ENCODE results near the gene MCTP2. TPM values are rescaled to one million over a fixed set of nuclear protein-coding genes. Genes with fewer than 3 reads are reported as not detected.

MCTP2 gene
- total and polyA plus RNA-seq, 5 donors from 2014 or later, result 1.1 to 6.4 (median 2.8) TPM

DNA sequence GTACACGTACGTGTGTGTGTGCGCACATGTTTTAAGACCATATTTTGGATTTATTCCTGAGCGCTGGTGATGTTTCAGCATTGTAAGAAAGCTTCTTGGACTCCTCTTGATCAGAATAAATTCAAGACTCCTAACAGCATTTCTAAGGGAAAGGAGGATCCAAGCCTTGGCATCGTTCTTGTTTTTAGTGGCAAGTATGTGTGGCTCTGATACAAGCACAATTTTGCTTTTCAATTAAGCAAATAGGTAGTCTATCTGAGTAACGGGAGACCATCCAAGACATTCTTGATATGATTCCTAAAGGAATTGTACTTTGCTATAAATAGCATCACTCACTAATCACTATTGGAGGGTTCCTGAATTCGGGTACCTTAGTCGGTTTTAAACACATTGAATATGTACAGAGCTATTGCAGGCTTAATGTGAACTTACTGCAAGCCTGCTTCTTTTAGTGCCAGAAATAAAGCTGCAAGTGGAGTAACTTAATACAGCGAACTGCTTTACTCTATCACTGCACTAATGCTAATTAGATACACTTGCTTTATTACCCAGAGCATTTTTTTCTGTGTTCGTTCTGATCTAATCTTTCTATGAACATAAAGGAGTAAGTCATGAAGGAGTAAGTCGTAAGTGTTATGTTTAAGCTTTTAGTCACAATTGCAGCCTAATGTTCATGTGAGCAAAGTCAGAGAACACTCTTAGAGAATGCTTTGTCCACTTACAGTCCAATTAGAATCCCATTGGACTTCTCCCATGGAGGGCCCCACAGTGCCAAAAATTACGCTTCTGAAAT lies 186.3 kb downstream of the MCTP2 start:
- Histone ChIP-seq H3K4me3 (ENCODE audit: low read depth, low read length) (no peak overlapping the region), H3K36me3 (ENCODE audit: control insufficient read depth, insufficient read depth, low read length) (no peaks in the 10 kb centered on the region), H3K27ac (ENCODE audit: insufficient read depth, low read length, poor library complexity, severe bottlenecking) (no peak overlapping the region), H3K27me3 (ENCODE audit: control insufficient read depth, insufficient read depth, low read length) (no peaks in the 10 kb centered on the region), H3K4me1 (ENCODE audit: control insufficient read depth, insufficient read depth, low read length, poor library complexity, severe bottlenecking) (no peaks in the 10 kb centered on the region), H3K9me3 (ENCODE audit: control insufficient read depth in 2 of 2, low read length in 2 of 2) (no peaks in the 10 kb centered on the region)
- Mint-ChIP-seq H3K27ac (no peak overlapping the region), H3K4me1 (no peaks in the 10 kb centered on the region), H3K9me3 (peaks cover 0 to 3% (median 0%) of the 10 kb centered on the region in 7 donors), H3K4me3 (no peak overlapping the region), H3K27me3 (no peaks in the 10 kb centered on the region), H3K36me3 (peaks cover 10% of the 10 kb centered on the region)
- DNase-seq (no peak), ATAC-seq (ENCODE audit: low read depth in 2 of 2) (no peak)

GRCh38 chr15:94421706-94422105 lies 190.3 kb downstream of the MCTP2 start:
- Histone ChIP-seq H3K9me3 (ENCODE audit: control insufficient read depth in 2 of 2, low read length in 2 of 2) (no peaks in the 10 kb centered on the region), H3K36me3 (ENCODE audit: control insufficient read depth, insufficient read depth, low read length) (no peaks in the 10 kb centered on the region), H3K4me3 (ENCODE audit: low read depth, low read length) (no peak overlapping the region), H3K4me1 (ENCODE audit: control insufficient read depth, insufficient read depth, low read length, poor library complexity, severe bottlenecking) (no peaks in the 10 kb centered on the region), H3K27me3 (ENCODE audit: control insufficient read depth, insufficient read depth, low read length) (no peaks in the 10 kb centered on the region), H3K27ac (ENCODE audit: insufficient read depth, low read length, poor library complexity, severe bottlenecking) (no peak overlapping the region)
- H3K9me3 Mint-ChIP-seq, result peaks cover 0 to 4% (median 0%) of the 10 kb centered on the region in 7 donors
- no peak overlapping the region for H3K27ac Mint-ChIP-seq
- ATAC-seq (ENCODE audit: low read depth in 2 of 2), result no peak
- H3K4me3 Mint-ChIP-seq, result no peak overlapping the region
- DNase-seq, result no peak
- no peaks in the 10 kb centered on the region for H3K27me3 Mint-ChIP-seq
- H3K4me1 Mint-ChIP-seq, result no peaks in the 10 kb centered on the region
- H3K36me3 Mint-ChIP-seq, result no peaks in the 10 kb centered on the region

DNA sequence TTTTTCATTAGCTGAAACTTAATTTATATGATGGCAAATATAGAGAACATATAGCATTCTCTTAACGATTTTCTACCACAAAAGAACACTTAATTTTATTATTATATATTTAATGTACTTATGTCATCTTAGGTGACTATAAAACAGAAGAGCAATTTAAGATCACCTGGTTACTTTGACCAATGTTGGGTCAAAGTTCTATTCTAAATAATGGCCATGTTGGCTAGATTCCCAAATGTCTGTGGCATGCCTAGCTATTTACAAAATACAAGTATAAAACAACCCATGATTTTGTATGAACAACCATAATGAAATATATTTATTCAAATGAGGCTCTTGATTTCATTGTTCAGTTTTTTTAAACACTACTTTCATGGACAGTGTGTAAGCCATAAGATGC lies 200.9 kb downstream of the MCTP2 start:
- H3K4me3 ChIP-seq (ENCODE audit: low read depth, low read length), result no peak overlapping the region
- no peaks in the 10 kb centered on the region for H3K4me1 ChIP-seq (ENCODE audit: control insufficient read depth, insufficient read depth, low read length, poor library complexity, severe bottlenecking)
- Mint-ChIP-seq H3K36me3 (peaks cover 2% of the 10 kb centered on the region), H3K4me3 (no peak overlapping the region), H3K27me3 (no peaks in the 10 kb centered on the region), H3K4me1 (no peaks in the 10 kb centered on the region), H3K9me3 (no peaks in the 10 kb centered on the region), H3K27ac (no peak overlapping the region)
- H3K9me3 ChIP-seq (ENCODE audit: control insufficient read depth in 2 of 2, low read length in 2 of 2), result no peaks in the 10 kb centered on the region
- ATAC-seq (ENCODE audit: low read depth in 2 of 2), result no peak
- no peaks in the 10 kb centered on the region for H3K27me3 ChIP-seq (ENCODE audit: control insufficient read depth, insufficient read depth, low read length)
- no peaks in the 10 kb centered on the region for H3K36me3 ChIP-seq (ENCODE audit: control insufficient read depth, insufficient read depth, low read length)
- no peak overlapping the region for H3K27ac ChIP-seq (ENCODE audit: insufficient read depth, low read length, poor library complexity, severe bottlenecking)
- DNase-seq, result no peak

- H3K4me1 Mint-ChIP-seq, result no peaks in the 10 kb centered on the region
Measured at GRCh38 chr15:94439158-94439557, 207.8 kb downstream of the MCTP2 start.

GRCh38 chr15:94441760-94442159 lies 210.4 kb downstream of the MCTP2 start:
- no peaks in the 10 kb centered on the region for H3K9me3 ChIP-seq (ENCODE audit: control insufficient read depth in 2 of 2, low read length in 2 of 2)
- H3K4me1 Mint-ChIP-seq, result no peaks in the 10 kb centered on the region
- H3K36me3 ChIP-seq (ENCODE audit: control insufficient read depth, insufficient read depth, low read length), result no peaks in the 10 kb centered on the region
- no peak overlapping the region for H3K4me3 ChIP-seq (ENCODE audit: low read depth, low read length)
- H3K27me3 Mint-ChIP-seq, result no peaks in the 10 kb centered on the region
- no peaks in the 10 kb centered on the region for H3K27me3 ChIP-seq (ENCODE audit: control insufficient read depth, insufficient read depth, low read length)
- H3K27ac Mint-ChIP-seq, result no peak overlapping the region
- H3K9me3 Mint-ChIP-seq, result no peaks in the 10 kb centered on the region
- H3K4me3 Mint-ChIP-seq, result no peak overlapping the region
- H3K4me1 ChIP-seq (ENCODE audit: control insufficient read depth, insufficient read depth, low read length, poor library complexity, severe bottlenecking), result no peaks in the 10 kb centered on the region
- DNase-seq (no peak), ATAC-seq (ENCODE audit: low read depth in 2 of 2) (no peak)
- H3K36me3 Mint-ChIP-seq, result peaks cover 15% of the 10 kb centered on the region
- H3K27ac ChIP-seq (ENCODE audit: insufficient read depth, low read length, poor library complexity, severe bottlenecking), result no peak overlapping the region

More at GRCh38 chr15:94439158-94439557, 207.8 kb downstream of the MCTP2 start:
- Mint-ChIP-seq H3K27ac (no peak overlapping the region), H3K36me3 (peaks cover 11% of the 10 kb centered on the region), H3K4me3 (no peak overlapping the region), H3K27me3 (no peaks in the 10 kb centered on the region), H3K9me3 (no peaks in the 10 kb centered on the region)
- H3K4me1 ChIP-seq (ENCODE audit: control insufficient read depth, insufficient read depth, low read length, poor library complexity, severe bottlenecking), result no peaks in the 10 kb centered on the region
- no peaks in the 10 kb centered on the region for H3K36me3 ChIP-seq (ENCODE audit: control insufficient read depth, insufficient read depth, low read length)
- no peaks in the 10 kb centered on the region for H3K27me3 ChIP-seq (ENCODE audit: control insufficient read depth, insufficient read depth, low read length)
- no peak for ATAC-seq (ENCODE audit: low read depth in 2 of 2)
- H3K9me3 ChIP-seq (ENCODE audit: control insufficient read depth in 2 of 2, low read length in 2 of 2), result no peaks in the 10 kb centered on the region
- no peak overlapping the region for H3K4me3 ChIP-seq (ENCODE audit: low read depth, low read length)
- DNase-seq, result no peak
- H3K27ac ChIP-seq (ENCODE audit: insufficient read depth, low read length, poor library complexity, severe bottlenecking), result no peak overlapping the region

GRCh38 chr15:94442480-94442879 lies 211.1 kb downstream of the MCTP2 start:
- Histone ChIP-seq H3K4me1 (ENCODE audit: control insufficient read depth, insufficient read depth, low read length, poor library complexity, severe bottlenecking) (no peaks in the 10 kb centered on the region), H3K4me3 (ENCODE audit: low read depth, low read length) (no peak overlapping the region), H3K27ac (ENCODE audit: insufficient read depth, low read length, poor library complexity, severe bottlenecking) (no peak overlapping the region), H3K36me3 (ENCODE audit: control insufficient read depth, insufficient read depth, low read length) (no peaks in the 10 kb centered on the region), H3K27me3 (ENCODE audit: control insufficient read depth, insufficient read depth, low read length) (no peaks in the 10 kb centered on the region), H3K9me3 (ENCODE audit: control insufficient read depth in 2 of 2, low read length in 2 of 2) (no peaks in the 10 kb centered on the region)
- Mint-ChIP-seq H3K4me3 (no peak overlapping the region), H3K36me3 (peaks cover 15% of the 10 kb centered on the region), H3K4me1 (no peaks in the 10 kb centered on the region), H3K27me3 (no peaks in the 10 kb centered on the region), H3K9me3 (no peaks in the 10 kb centered on the region), H3K27ac (no peak overlapping the region)
- no peak for ATAC-seq (ENCODE audit: low read depth in 2 of 2)
- DNase-seq, result no peak

- Histone ChIP-seq H3K36me3 (ENCODE audit: control insufficient read depth, insufficient read depth, low read length) (no peaks in the 10 kb centered on the region), H3K4me3 (ENCODE audit: low read depth, low read length) (no peak overlapping the region), H3K4me1 (ENCODE audit: control insufficient read depth, insufficient read depth, low read length, poor library complexity, severe bottlenecking) (no peaks in the 10 kb centered on the region), H3K9me3 (ENCODE audit: control insufficient read depth in 2 of 2, low read length in 2 of 2) (no peaks in the 10 kb centered on the region), H3K27ac (ENCODE audit: insufficient read depth, low read length, poor library complexity, severe bottlenecking) (no peak overlapping the region), H3K27me3 (ENCODE audit: control insufficient read depth, insufficient read depth, low read length) (no peaks in the 10 kb centered on the region)
- no peak for ATAC-seq (ENCODE audit: low read depth in 2 of 2)
- H3K27ac Mint-ChIP-seq, result no peak overlapping the region
- no peak for DNase-seq
- no peaks in the 10 kb centered on the region for H3K27me3 Mint-ChIP-seq
- H3K4me1 Mint-ChIP-seq, result no peaks in the 10 kb centered on the region
- no peaks in the 10 kb centered on the region for H3K9me3 Mint-ChIP-seq
- no peak overlapping the region for H3K4me3 Mint-ChIP-seq
- peaks cover 15% of the 10 kb centered on the region for H3K36me3 Mint-ChIP-seq
Measured at GRCh38 chr15:94443186-94443585, 211.8 kb downstream of the MCTP2 start.

GRCh38 chr15:94445566-94446160 lies 214.3 kb downstream of the MCTP2 start:
- no peaks in the 10 kb centered on the region for H3K27me3 Mint-ChIP-seq
- H3K27ac Mint-ChIP-seq, result no peak overlapping the region
- H3K36me3 Mint-ChIP-seq, result peaks cover 10% of the 10 kb centered on the region

More at GRCh38 chr15:94445566-94446160, 214.3 kb downstream of the MCTP2 start:
- Histone ChIP-seq H3K27me3 (ENCODE audit: control insufficient read depth, insufficient read depth, low read length) (no peaks in the 10 kb centered on the region), H3K4me3 (ENCODE audit: low read depth, low read length) (no peak overlapping the region), H3K36me3 (ENCODE audit: control insufficient read depth, insufficient read depth, low read length) (no peaks in the 10 kb centered on the region), H3K27ac (ENCODE audit: insufficient read depth, low read length, poor library complexity, severe bottlenecking) (no peak overlapping the region), H3K9me3 (ENCODE audit: control insufficient read depth in 2 of 2, low read length in 2 of 2) (no peaks in the 10 kb centered on the region), H3K4me1 (ENCODE audit: control insufficient read depth, insufficient read depth, low read length, poor library complexity, severe bottlenecking) (no peaks in the 10 kb centered on the region)
- ATAC-seq (ENCODE audit: low read depth in 2 of 2) (no peak), DNase-seq (no peak)
- H3K4me3 Mint-ChIP-seq, result no peak overlapping the region
- H3K9me3 Mint-ChIP-seq, result no peaks in the 10 kb centered on the region
- no peaks in the 10 kb centered on the region for H3K4me1 Mint-ChIP-seq

All from CD4-positive, CD25-positive, alpha-beta regulatory T cell (primary cell).